ENCODE measurements around the gene RBM38.
A peak's percentile ranks its signal among the peaks of the same experiment; 100 is the strongest.

The RBM38 gene

DNA sequence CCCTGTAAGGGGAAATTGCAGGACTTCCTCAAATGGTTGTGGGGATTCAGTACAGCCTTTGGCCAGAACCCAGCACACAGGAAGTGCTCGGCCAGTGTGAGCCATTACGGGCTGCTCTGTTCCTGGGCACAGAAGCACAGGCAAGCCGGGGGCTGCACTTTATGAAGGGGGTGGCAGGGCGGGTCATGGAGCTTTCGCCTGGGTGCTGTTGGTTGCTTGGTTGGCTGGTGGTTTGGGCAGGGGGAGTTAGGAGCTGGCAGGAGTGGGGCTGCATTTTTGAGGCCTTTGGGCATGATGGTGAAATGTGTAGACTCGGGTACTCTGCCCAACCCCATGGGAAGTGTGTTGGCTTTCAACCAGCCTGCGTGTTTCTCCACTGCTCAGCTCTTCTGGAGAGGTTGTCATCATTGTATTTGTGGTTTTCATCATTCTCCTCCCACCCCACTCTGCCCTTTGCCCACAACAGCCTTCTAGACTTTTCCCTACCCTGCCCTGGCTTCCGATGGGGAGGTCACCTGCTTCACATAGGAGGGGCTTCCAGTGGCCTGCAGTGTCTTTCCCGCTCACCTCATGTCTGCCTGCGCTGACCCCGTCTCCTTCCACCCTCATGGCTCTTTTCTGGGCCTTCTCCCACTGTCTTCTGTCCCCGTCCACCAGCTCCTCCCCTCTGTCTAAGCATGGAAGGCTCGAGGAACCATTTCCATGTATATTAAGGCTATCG lies 16.1 kb upstream of the RBM38 start:
- peak; percentile 55 for DNase-seq

DNA sequence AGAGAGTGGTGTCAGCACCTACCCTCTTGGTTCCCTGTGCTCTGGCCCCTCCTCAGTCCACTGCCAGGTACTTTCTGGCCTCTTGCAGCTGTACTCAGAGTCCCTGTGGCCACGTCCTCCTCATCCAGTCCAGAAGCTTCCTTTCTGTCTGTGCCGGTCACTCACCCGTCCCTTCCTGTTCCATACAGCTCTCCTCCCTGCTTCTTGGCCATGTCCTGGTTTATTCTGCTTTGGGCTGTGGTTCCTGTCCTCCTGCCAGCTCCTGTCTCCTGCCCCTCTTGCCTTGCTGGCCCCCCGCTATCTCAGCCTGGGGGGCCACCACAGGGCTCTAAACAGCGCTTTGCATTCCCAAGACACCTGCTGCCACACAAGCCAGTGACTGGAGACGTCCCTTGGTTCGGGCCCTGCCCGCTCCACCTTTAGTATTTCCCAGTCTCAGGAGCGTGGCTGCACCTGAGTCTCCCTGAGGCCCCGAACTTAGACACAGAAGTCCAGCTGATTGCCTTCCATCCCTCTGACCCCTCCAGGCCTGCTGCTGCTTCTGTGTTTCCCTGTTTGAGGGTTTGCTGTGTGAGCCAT lies 15.5 kb upstream of the RBM38 start:
- DNase-seq: no peak

DNA sequence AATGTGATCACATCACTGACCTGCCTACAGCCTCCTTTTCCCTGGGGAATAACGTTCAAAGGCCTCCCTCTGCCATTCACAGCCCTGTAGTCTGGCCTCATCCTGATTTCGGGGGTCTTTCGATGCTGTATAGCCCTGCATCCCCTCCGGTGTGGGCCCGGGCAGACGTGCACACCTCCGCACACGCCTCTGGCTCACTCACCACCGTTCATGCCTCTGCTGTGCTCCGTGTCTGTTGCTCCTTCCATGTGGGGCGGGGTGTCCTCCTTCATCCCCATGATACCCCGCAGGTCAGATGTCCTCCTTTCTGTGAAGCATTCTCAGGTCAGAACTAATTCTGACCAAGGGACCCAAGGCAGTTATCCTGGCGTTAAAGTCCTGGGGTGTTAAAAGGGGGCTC lies 13.8 kb upstream of the RBM38 start:
- no peak for DNase-seq

DNA sequence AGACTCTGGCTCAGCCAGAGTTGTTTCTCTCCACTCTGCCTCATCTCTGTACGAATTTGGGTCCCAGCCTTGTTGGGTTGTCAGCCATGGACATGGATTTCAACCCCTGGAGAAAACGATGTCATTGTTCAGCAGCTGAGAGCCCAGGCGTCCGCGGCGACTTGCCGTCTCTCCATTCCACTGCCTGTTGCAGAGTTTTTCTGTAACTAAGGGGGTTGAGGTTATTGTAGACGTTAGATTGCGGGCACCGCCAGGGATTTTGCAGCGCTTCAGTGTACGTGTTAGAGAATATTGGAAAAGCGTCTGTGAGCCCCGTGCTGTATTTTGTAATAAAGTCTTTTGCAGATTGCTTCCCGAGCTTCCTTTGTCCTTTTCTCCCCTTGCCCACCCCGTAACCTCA lies 13.1 kb upstream of the RBM38 start:
- no peak for DNase-seq

DNA sequence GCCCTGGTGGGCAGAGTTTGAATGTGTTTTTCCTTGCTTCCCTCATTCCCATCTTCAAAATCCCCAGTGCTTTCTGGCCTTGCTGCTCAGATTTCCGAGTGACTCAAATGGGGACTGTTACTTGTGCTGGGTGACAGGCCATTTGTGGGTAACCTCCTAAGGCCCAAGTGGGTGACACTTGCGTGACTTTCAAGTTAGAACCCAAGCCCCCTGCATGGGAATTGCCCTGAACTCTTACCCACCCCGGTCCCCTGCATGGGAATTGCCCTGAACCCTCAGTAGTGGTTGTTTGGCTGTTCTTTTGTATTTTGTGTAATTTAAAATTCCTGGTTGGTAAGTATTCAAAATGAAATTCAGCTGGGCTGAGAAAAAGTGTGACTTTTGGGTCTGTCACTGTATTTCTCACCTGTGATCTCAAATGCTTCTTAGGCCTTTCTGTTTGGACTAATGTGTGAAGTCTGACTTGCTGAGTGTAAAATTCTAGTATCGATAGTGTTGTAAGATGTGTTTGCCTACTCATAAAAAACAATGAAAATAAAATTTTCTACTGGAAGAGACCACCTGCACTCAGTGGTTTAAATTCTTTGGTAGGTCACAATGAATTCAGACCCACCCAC lies 12.4 kb upstream of the RBM38 start:
- no peak for DNase-seq

DNA sequence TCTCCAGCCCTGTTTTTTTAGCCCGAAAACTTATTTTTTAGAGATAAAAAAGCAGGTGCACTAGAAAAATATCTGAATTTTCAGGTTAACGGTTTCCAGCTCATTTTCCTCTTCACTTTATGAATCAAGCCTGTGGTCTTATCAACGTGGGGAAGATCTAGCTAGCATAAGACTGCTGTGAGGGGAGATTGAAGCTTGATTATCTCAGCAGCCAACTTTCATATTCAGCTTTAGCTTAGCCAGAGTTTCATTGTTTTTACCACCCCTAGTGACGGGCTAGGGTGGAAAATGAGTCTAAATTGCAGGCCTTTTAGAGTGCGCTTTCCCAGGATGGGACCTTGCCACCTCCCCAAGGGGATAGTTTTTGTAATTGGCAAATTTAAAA lies 11.9 kb upstream of the RBM38 start:
- peak; percentile 18 for DNase-seq

DNA sequence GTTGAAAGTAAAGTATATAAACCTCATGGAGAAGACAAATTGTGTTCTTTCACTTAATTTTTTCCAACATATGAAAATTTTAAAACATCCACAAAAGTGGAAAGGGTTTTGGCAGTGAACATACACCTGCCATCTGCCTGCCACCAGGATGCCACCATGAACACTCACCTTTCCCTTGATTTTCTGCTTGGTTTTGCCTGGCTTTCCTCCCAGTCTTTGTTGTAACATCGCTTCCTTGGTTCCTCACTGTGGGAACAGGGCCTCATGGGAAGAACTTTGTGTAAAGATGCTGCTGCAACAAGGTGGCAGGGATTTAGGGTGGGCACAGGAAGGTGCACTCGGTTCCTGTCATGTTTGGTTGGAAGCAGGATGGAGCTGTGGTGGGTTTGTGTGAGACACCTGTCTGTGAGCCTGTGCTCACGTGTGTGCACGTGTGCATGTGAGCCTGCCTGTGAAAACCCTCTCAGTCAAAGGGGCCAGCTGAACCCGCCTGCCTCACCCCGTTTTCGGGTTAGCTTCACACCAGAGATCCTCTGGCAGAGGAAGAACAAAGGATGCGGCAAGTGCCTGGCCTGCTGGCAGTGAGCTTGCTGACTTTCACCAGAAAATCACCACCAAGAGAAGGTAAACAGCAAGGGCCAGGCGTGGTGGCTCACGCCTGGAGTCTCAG lies 11.0 kb upstream of the RBM38 start:
- DNase-seq: no peak

DNA sequence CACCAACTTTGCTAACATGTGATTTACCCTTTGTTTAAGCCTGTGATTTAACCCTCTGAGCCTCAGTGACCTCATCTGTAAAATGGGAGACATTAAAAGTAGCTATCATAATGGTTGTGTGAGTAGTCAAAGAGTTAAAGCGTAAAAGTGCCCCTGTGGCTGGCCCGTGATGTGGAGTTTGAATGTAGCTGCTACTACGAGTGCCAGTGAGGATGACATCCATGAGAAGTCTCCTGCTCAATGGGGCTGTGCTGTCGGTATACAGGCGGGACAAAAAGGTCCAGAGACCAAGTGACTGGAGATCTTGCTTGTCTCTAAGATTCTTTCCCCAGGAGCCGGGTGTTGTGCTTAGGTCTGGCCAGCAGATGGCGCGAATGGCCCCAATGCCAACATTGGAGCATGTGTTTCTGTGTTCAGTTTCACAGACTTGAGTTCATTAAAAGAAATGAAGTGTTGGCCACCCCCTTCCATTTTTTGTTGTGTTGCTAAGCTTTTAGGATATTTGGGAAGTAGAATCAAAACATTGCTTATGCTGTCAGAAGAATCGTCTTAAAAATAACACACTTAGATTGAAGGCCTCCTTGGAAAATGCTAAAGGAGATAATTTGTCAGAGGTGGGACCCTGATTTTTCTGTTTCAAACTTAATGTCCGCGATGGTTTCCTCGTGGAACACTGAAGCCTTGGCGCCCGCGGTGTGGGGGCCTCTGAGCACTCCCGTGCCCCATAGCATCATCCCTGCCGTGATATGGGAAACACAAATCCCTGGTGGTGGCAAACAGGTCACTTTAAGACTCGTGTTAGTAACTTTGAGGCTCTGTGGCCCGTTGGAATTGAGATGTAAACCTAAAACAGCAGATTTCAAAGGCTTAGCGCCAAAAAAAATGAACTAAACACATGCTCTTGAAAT lies 9.3 kb upstream of the RBM38 start:
- DNase-seq: peak; percentile 91

DNA sequence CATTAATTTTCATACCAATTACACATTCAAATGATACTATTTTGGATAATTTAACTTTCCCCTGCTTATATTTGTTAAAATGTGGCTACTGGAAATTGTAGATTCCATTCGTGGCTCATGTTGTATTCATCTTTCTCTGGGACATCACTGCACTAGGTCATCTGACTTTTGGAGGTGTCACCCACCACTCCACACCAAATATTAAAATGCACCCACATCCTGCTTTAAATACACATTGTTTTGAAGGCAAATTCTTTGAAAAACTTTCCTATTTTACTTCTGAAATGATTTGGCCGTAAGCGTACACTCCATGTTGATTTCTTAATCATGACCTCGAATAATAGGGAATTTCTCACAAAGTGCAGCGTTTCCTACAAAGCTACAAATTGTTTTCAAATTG lies 8.7 kb upstream of the RBM38 start:
- no peak for DNase-seq

DNA sequence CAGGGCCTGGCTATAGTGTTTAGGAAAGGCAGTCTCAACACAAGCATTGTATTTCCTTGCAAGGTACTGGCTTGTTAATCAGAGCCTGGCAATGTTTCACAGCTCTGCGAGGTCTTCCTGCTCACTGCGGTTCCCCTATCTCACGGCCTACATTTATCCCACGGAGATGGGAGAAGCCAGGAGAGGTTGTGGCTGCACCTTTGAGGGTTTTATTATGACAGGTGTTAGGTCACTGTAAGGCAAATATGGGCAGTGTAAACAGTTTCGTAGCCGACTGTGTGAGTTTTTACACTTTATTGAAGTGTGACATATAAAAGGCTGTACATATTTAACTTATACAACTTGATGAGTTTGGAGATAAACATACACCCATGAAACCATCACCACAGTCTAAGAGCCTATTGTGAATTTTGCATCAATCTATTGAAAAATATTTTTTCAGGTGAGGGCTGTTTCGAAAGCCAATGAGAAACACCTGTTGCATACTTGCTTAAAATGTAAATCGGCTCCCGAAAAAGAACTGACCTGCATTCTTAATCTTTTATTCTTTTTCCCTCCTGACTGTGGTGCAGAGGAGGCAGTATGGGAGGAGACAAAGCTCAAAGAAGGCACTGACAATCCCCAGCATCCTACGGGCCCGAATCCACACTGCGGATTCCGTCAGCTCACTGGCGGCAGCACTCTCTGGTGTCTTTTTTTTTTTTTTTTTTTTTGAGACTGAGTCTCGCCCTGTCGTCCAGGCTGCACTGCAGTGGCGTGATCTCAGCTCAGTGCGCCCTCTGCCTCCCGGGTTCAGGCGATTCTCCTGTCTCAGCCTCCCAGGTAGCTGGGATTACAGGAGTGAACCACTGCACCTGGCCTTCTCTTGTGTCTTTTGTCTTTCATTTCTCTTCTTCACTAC lies 7.5 kb upstream of the RBM38 start:
- DNase-seq: no peak

DNA sequence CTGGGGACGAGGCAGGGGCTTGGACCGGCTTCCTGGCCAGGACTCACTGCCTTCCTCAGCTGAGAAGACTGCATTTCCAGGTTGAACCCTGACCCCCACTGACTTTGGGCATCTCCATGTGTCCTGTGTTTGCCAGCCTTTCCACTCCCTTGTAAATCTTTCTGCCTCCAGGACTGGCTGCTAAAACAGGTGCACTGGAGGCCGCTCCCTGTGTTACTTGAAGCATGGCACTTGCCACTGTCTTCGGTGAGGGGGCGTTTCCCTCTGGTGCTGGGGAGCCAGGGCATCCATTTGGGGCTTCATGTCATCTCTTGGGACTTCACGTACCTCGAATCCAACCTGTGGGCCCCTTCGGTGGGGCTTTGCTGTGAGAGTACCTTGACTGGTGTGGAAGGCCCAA lies 6.7 kb upstream of the RBM38 start:
- DNase-seq: no peak

DNA sequence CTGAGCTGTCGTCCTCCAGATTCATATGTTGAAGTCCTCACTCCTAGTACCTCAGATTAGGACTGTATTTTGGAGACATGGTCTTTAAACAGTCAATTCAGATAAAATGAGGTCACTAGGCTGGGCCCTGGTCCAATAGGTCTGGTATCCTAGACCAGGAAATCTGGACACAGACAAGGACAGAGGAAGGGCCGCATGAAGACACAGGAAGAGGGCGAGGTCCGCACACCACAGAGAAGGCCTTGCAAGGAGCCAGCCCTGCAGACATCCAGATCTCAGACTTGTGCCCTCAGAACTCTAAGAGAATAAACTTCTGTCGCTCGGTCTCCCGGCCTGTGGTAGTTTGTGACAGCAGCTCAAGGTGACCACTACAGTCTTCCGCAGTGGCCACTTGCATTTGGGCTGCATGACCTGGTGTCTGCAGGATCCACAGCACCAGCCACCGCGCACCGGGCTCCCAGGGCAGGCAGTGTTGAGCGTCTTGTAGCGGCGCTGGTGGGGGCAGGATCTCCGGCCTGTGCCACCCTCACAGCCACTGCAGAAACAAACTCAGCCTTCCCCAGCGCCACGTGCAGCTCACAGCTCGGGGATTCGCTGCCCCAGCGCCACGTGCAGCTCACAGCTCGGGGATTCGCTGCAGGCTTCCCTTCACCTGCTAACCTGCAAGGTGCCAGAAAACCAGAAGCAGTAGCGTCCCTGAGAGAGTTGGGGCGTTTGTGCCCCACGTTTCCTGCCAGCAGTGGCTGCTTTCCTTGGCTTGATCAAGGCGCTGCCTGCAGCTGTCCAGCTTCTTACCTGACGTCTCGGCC lies 6.0 kb upstream of the RBM38 start:
- DNase-seq: peak; percentile 10

DNA sequence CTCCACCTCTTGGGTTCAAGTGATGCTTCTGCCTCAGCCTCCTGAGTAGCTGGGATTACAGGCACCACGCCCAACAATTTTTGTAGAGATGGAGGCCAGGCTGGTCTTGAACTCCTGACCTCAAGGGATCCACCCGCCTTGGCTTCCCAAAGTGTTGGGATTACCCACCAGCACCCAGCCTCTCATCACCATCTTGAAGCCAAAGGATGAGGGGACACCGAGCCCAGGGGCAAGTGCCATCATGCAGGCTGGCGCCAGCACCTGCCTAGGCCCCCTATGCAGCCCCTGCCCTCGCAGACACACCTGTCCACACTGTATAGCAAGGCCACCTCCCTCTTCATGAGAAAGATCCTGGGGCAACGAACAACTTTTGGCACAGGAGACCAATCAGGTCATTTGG lies 5.3 kb upstream of the RBM38 start:
- no peak for DNase-seq

DNA sequence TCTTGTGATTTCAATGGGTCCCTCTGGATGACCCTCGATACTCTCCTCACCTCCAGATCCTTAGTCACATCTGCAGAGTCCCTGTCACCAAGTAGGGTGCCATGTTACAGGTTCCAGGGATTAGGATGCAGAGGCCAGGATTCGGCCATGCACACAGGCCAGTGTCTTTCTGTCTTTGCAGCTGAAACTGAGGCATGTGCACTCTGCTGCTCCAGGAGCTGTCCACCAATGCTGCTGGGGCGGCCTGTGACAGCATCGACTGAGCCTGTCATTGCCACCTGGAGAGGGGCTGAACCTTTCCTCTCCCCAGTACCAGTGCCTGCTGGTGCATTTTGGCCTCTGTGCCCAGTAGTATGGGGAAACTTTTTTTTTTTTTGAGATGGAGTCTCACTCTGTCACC lies 4.4 kb upstream of the RBM38 start:
- DNase-seq: no peak

DNA sequence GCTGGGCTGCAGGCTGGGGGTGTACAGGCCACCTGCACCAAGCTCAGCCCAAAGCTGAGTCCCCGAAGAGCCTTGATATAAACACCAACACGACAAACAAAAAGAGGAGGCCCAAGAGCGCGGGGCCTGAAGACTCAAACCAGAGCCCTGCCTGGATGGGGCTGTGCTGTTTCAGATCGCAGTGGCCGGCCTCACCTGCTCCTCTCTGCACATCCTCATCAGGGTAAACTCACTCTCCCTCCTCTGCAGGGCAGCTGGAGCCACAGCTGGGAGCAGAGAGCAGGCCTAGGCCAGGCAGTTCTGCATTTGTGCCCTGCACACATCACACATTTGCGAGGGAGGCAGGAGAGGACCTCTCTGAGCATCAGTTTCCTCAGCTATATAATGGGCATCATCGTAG lies 3.7 kb upstream of the RBM38 start:
- DNase-seq: no peak

DNA sequence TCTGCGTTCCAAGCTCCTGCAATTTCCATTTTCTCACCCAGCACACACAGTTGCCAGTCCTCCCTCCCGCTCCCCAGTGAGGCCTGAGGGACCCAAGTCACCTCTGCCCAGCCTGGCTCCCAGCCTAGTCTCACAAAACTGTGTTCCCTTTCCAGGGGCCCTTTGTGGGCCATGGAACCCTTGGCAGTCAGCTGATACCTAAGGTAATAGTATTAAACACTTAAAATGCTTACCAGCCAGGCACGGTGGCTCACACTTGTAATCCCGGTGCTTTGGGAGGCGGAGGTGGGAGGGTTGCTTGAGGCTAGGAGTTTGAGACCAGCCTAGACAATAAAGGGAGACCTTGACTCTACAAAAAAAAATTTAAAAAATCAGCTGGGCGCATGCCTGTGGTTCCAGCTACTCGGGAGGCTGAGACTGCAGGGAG lies 3.2 kb upstream of the RBM38 start:
- no peak for DNase-seq

DNA sequence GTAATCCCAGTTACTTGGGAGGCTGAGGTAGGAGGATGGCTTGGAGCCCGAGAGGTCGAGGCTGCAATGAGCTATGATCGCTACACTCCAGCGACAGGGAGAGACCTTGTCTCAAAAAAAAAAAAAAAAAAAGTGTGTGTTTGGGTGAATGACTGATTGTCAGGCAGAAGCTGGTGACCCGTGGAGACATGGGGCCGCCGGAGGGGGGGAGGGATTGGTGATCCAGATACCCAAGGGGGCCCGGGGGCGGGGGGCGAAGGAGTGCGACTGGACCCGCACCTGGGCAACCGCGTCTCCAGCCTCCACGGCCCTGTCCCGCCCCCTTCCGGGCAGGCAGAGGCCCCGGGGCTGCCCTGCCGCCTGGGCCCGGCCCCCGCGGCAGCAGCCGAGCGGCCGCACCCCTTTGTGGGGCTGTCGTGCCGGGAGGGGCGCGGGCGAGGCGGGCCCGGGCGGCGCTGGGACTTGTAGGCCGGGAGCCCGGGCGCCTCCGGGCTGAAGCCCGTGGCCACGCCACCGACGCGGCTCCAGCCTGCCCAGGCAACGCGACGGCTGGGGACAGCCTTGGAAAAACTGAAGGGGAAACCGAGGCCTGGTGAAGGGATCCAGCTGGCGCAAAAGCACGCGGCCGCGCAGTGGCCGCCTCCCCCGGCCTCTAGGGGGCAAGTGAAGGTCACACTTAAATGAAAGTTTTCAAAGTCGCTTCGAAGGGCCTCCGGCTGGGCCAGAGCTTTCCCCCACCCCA lies 2.1 kb upstream of the RBM38 start:
- peak; percentile 90 for DNase-seq

DNA sequence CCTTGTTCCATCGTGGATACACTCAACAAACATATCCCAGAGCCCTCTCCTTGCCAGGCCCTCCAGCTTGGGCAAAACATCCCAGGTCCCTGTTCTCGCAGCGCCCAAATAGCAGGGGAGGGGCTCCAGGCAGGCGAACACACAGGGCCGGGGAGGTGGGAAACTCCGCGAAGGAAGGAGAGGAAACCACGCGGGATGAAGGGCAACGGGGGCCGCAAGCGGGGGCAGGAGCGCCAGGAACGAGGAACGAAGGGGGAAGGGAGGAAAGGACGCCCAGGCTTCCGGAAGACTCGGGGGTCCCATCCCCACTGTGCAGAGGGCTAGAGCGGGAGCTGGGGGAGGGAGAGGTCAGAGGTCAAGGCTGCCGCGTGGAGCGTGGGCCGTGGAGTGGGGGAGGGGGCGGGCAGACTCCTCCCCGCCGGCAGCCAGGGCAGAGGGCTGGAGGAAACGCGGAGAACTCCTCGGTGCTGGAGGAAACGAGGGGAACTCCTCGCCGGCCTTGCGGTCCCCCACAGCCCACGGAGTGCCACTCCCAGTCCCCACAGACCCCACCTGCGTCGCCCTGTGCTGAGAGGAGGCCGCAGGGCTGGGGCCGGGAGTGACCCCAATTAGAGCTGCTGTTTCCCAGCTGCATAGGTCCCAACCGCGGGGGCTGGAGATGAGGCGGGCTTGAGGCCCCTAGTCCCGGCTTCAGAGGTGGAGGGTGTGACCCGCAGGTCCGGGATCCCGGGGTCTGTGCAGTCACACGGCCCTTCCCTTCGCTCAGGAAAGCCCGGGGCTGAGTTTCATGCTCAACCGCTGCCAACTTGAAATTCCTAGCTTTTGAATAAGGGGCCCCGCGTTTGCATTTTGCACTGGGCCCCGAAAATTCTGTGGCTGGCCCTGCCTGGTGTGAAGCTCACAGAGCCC lies 1.2 kb upstream of the RBM38 start:
- peak; percentile 63 for DNase-seq
